Gastroesophageal sphincter (tissue), 3 donors: ENCODE results near the gene PSEN2.

Experiments
- CTCF ChIP-seq, 4 experiments: fragments of 200-600 bp in 2 of 4; fragments of 450-650 bp in 2 of 4; sonication (generic) in 1 of 4; IDR thresholded peaks; one replicate each; pipeline ENCODE4 v1.5.1; 2017 to 2019; ENCODE audit warnings: antibody characterized with exemption in 4 of 4, mild to moderate bottlenecking in 2 of 4, moderate library complexity in 2 of 4
- POLR2A ChIP-seq, 2 donors: fragments of 450-650 bp; IDR thresholded peaks; one replicate each; pipeline ENCODE4 v1.6.1; 2017; ENCODE audit warnings: antibody characterized with exemption in 2 of 2, mild to moderate bottlenecking in 2 of 2, moderate library complexity in 1 of 2

- TF ChIP-seq POLR2A (IDR thresholded peaks at IDR 0.05): no peak
- no peak for TF ChIP-seq CTCF (IDR thresholded peaks at IDR 0.05)
Observed at GRCh38 chr1:226825037-226825745, 45.2 kb upstream of the PSEN2 start.
